ENCODE measurements around the gene CLTRN.
A peak's percentile ranks its signal among the peaks of the same experiment; 100 is the strongest.
"Not testable (repeated sequence)": the region's sequence is repeated elsewhere in the genome, so short reads cannot be mapped to it uniquely, and the experiment has no call there.

CLTRN gene, protein sequence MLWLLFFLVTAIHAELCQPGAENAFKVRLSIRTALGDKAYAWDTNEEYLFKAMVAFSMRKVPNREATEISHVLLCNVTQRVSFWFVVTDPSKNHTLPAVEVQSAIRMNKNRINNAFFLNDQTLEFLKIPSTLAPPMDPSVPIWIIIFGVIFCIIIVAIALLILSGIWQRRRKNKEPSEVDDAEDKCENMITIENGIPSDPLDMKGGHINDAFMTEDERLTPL

DNA sequence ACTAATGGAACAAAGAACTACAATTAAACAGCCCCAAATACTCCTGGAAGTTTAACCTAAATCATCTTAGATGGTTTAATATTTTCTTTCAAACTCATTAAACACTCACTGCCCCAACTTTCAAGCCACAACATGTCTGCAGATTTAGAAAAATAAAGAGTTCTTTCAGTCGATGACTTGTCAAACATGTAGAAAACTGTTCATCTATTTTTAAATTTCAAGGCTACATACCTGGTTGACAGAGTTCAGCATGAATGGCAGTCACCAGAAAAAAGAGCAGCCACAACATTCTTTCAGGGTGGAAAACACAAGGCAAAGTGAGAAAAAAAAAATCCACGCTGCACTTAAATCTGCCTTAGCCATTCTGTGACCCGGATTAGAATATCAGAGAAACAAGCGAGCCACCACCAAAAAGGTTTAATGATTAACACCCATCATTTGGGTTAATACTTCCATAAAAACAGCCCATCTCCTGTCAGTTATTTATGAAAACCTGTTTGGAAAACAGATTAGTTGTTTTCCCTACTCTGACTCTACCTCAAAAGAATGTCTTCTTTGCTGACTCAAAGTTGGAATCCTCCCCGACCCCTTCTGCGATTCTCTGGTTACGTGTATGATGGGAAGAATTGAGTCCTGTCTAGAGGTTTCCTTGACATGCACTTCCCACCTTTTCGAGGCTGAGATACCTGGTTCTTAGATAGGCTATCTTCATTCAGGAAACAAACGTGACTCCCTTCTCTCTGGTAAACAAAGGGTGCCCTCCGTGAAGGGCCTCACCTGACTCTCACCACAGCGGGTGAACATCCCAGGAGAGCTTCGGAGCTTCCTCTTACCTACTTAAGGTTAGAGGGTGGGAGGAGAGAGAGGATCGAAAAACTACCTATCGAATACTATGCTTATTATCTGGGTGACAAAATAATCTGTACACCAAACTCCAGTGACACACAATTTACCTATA lies at the start of gene CLTRN:
Gene CLTRN, minus strand, starts transcription at position 319 of the 958 bp plus-strand sequence. Its CDS starts 30 bp downstream, at position 289.
- no peak for DNase-seq

DNA sequence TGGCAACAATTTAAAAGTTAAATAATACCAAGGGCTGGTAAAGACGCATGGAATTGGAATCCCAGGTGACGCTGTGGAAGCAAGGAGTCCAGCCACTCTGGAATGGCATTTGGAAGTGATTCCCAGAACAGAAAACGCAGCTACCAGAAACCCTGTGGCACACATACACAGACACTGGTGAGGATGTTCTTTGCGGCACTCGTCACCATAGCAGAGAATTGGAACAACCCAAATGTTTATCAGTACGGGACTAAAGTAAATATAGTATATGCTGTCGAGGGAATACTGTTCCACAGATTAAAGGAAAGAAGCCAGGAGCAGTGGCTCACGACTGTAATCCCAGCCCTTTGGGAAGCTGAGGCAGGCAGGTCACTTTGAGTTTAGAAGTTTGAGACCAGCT lies 39.7 kb upstream of the CLTRN start:
- DNase-seq, result not testable (repeated sequence)

DNA sequence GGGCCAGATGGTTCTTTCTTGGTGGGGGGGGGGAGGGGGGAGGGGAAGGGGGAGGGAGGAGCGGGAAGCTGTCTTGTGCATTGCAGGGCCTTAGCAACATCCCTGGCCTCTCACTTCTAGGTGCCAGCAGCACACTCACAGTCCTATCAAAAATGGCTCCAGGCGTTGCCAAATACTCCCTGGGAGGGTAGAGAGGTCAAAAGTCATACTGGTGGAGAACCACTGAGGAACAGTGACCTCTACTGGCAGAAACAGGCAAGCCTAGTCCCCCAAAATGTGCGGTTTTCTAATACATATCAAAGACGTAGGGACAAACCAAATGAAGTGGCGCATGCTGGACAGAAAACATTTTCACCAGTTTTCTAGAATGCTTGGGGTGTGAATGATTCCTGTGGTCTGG lies 39.2 kb upstream of the CLTRN start:
- DNase-seq, result not testable (repeated sequence)

DNA sequence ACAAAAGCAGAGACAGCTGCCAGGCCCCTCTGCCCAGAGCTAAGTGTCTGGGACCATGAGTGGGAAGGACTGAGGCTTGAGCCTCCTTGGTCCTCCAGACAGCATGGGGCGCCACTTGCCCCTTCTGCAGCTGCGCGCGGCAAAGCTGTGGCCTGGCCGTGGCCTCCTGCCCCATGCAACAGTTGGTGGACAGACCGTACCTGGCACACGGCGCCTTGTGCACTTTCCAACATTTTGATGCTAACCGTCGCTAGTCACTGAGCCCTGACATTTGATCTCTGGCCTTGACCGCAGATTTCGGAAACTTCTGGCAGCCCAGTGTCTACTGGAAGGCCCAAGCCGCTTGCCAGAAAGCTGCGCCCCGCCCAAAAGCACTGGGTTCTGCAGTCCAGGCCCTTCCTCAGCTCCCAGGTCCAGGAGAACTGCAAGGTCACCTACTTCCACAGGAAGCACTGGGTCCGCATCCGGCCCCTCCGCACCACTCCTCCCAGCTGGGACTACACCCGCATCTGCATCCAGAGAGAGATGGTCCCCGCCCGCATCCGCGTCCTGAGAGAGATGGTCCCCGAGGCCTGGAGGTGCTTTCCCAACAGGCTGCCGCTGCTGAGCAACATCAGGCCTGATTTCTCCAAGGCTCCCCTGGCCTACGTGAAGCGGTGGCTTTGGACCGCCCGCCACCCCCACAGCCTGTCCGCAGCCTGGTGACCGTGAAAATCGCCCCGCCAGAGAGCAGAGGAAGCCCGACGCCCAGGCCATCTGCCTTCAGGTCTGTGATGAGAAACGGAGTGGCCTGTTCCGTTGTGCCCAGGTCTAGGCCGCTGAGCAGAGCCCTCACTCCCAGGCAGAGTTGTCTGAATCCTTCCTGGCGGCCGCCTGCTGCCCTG lies 38.1 kb upstream of the CLTRN start:
- DNase-seq, result no peak

DNA sequence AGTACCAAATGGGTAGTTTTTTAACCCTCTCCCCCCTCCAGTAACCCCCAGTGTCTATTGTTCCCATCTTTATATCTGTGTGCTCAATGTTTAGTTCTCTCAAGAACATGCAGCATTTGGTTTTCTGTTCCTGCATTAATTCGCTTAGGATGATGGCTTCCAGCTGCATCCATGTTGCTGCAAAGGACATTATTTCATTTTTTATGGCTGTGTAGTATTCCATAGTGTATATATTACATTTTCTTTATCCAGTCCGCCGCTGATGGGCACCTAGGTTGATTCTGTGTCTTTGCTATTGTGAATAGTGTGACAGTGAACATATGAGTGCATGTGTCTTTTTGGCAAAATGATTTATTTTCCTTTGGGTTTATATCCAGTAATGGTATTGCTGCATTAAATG lies 31.9 kb upstream of the CLTRN start:
- no peak for DNase-seq

DNA sequence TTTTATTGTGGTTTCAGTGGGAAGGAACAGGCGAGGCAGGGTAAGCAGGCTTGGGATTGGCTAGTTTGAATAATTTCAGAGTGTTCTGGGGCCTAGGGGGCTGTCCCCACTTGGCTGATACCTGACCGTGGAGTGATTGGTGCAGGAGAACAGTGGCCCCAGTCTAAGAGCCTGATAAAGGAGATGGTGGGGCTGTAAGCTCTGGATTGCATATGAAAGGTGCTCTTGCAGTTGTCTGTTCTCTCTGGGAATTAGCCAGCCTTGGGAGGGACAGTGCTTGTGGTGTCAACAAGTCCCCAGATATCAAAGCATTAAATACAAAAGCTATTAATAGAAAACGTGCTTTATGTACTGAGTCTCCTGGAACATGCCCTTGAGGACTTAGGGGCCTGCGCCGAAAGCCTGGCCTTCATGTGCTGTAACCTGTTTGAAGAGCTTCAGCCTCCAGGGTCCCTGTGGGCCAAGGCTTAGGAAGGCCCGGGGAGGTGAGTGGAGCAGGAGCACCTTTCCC lies 30.4 kb upstream of the CLTRN start:
- no peak for DNase-seq

DNA sequence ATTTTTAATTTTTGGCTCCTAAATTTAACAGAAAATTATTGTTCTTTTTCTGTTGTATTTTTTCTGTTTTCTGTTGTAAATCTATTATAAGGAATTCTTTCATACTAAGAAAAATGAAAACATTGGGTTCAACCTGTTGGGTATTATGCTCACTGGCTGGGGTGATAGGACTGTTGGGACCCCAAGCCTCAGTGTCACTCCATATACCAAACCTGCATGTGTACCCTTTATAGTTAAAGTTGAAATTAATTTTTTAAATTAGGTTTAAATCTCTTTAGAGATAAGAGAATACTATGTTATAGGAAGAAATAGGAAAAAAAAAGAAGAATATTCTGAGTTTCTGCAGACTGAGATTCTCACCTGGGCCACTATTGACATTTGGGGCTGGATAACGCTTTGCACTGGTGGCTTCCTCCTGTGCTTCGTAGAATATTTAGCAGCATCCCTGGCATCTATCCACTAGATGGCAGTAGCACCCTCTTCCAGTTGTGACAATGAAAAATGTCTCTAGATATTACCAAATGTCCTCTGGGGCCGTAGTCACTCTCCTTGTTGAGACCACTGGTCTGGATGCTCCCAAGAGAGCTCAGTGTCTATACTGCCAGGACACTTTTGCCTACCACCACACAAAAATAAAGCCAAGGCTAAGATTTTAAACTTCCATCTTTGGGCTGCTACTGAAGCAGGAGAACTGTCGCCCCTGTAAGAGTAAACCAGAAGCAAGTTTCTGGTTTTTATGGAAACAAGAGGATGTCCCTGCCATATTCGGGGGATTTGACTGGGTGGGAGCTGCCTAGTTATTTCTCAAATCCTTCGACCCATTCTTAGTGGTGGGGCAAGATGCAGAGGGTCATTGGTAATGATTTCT lies 22.4 kb upstream of the CLTRN start:
- peak; percentile 44 for DNase-seq

DNA sequence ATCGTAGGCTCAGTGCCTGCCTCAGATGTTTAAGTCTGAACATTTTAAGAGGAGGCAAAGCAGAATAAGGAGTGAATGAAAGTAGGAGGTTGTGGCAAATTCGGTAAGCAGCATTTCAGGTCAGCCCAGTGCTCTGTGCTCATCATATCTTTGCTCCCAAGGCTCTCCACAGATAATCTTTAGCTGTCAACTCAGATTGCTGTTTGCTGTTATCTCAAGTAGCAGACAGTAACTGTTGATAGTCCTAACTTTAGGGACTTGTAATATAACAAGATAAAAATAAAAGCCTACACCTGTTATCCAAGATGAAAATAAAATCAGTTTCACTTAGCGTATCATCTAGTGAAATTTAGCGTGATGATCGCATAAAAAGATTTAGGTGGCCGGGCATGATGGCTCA lies 18.6 kb upstream of the CLTRN start:
- no peak for DNase-seq

DNA sequence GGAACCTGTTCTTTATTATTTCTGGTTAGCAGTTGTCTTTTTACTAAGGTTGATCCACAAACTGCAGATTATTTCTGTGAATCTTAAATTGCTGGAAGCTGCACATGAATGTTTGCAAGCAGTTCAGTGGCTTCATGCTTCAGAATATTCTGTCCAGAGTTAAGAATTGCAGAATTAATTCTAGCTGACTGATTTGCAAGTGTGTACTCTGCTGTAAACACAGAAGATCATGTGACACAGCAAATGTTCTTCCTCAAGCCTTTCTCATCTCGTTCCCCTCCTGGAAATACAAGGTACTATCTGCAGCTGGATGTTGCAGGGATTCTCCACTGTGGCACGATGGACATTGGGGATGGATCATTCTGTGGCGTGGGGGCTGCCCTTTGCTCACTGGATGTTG lies 16.8 kb upstream of the CLTRN start:
- no peak for DNase-seq

DNA sequence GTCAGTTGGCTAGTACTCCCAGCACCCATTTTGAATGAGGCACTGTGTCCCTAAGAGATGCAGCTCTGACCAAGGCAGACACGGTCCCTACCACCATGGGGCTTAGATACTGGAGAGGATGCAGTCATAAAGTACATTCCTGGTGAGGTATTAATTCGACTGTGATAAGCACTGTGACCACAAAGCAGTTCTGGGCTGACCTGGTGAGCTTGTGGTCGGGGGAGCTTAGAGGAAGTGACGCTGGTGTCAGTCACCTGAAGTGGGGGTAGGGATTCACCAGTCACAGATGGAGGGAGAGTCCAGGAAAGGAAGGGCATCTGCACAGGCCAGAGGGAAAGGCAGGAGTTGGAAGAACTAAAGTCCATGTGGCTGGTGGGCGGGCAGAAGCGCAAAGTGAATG lies 15.8 kb upstream of the CLTRN start:
- DNase-seq, result no peak

DNA sequence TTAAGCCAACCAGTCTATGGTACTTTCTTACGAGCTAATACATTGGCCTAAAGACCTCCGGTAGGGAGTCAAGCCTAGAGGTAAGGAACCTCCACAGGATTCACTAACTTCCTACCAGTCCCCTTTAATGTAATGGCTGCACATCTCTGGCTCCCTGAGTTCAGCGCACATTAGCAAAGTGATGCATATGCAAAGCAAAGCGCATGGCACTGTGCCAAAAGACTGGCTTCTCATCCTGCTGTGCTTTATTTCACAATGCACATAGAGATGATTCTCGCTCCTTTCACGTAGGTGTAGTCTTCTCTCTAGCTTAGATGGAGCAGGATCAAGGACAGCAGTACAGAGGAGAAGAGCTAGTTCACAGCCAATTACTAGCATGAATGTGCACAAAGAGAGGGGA lies 14.6 kb upstream of the CLTRN start:
- DNase-seq, result no peak

DNA sequence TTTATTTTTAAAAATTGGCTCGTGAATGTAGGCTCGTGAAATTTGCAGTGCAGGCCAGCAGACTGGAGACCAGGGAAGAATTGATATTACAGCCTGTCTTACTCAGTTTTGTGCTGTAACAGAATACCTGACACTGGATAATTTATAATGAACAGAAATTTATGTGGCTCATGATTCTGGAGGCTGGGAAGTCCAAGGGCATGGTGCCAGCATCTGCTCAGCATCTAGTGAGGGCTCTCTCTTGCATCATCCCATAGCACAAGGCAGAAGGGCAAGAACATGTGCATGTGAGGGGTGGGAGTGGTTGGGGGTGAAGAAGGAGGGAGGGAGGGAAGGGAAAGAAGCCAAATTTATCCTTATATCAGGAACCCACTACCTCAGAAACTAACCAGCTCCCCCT lies 13.7 kb upstream of the CLTRN start:
- DNase-seq, result no peak

DNA sequence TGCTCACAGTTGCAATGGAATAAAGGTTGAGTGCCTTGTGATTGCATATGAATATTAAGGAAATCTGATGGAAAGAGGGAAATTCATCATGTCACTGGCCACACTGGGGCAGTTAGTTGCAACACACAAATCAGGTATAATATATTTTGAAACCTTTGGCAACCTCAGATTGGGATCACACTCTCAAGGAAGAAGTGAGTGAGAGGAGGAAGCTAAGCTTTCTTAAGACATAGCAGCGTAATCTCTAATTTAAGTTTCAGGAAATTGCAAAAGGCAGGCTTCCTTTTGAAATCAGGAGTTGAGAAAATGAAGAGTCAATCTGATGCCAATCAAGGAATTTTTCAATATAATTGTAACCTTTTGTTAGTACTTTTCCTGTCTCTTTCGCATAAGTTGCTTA lies 12.3 kb upstream of the CLTRN start:
- DNase-seq, result no peak

DNA sequence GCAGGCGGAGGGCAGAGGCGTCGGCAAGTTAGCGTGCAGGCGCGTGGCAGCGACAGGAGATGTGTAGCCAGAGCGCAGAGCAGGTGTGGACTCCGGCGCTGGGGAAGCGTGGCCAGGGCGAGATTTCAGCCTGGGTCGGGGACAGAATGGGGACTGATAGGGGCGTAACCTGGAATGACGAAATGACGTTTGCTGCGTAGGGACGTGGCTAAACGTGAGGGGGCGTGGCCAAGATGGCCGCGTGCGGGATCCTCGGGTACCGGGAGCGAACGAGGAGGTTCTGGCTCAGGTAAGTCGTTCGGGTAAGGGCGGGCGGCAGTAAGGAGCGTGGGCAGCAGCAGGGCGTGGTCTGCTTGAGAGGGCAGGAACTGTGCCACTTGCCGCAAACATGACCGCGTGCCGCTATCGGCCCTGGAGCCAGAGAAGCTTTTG lies 10.9 kb upstream of the CLTRN start:
- DNase-seq, result peak; percentile 85

DNA sequence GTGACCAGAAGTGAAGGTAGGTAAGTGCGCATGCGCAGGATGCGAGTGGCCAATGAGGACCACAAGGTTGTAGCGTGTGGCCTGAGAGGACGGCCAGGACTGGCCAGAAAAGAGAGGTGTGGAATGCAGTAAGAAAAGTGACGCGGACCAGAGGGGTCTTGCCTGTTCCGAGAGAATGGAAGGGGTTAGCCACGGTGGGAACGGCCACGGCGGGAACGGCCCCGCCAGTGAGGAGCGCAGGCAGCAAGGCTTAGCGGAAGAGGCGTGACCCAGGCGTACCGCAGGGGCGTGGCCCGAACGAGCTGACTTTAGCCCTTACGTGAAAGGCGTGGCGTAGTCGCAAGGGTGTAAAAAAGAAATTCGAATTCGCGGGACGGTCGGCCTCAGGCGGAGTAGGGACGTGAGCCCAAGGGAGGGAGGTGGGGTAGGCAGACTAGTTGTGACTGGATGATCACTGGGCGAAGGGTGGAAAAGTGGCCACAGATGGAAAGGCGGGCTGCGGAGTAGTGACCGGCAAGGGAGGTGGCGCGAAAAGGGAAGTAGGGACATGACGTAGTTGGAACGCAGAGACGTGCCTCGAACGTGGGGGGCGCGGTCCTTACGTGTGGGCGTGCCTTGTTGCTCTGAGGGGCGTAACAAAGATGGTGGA lies 10.4 kb upstream of the CLTRN start:
- peak; percentile 90 for DNase-seq

DNA sequence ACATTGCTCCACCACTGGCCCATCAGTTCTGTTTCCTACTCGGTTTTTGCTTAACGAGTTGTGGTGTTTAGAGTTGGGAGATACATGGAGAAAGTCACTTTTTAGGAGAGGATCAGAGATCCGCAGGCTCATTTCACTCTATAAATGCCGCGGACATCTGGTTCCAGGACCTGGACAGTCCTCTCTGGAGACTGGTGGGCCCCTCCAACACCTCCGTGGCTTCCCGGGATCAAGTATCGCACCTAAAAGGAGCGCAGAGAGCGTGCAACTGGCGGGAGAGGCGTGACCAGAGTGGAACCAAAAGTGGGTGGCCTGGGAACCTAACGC lies 9.9 kb upstream of the CLTRN start:
- no peak for DNase-seq

DNA sequence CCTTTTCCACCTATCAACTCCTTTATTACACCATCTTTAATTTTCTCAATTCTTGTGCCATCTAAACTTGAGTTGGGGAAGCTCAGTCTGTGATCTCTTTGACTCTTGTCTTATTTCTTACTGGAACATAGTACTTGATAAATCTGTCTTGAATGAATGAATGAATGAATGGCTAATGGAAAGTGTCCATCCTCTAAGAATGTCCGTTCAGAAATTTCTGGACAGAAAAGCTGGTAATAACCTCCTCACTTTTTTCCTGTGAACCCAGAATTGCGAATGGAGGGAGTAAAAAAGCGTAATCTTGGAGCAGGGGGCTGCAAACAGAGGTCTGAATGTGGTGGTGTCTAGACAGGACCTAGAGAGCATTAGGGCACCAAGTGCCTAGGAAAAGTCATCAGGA lies 9.4 kb upstream of the CLTRN start:
- no peak for DNase-seq

DNA sequence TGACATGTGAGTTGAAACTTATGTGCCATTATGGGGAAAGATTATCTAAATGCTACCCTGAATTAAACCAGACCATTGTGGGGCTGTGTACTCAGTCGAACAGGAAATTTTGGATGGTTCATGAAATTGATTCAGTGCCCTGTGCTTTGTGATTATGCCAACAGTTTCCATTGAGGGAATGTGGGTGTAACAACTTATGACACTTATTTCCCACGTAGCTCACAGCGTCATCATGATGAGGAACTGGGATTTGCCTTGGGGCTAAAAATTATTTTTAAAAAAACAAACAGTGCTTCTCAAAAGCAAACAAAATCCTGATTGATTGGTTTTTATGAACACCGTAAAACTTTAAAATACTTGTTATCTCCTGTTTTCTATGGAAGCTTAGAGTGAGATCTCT lies 8.3 kb upstream of the CLTRN start:
- no peak for DNase-seq

DNA sequence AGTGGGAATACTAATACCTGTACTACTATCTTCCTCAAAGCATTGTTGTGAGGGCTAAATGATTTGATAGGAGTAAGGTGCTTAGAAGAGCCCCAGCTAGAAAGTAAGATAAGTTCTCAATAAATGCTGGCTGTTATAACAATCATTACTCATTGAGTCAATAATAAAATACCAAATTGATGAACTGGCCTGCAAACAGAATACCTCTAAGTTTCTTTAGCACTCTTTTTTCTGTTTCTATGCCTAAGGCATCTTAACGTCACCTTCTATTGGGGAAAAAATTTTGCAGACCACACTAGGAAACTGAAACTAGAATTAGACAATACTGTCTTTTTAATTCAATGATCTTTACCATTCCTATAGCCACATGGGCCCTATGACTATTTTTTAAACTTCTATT lies 1.2 kb downstream of the CLTRN start:
- DNase-seq, result no peak

DNA sequence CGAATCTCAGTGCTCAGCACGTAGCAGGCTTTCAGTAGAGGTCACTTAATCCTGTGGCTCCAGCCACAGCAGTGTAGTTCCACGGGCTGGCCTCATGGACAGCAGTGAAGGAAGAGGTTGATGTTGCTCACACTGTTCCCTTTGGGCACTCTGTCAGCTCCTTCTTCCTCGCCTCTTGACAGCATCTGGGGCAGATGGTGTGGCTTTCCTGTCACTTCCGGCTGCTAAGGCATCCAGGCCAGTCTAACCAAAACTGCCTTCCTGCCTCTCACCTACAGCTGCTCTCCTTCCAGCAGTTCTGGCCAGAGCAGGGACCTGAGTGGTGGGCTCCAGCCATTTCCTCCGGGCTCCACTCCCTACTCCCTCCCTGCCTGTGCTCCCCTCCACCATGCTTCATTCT lies 9.8 kb downstream of the CLTRN start:
- DNase-seq, result not testable (repeated sequence)

DNA sequence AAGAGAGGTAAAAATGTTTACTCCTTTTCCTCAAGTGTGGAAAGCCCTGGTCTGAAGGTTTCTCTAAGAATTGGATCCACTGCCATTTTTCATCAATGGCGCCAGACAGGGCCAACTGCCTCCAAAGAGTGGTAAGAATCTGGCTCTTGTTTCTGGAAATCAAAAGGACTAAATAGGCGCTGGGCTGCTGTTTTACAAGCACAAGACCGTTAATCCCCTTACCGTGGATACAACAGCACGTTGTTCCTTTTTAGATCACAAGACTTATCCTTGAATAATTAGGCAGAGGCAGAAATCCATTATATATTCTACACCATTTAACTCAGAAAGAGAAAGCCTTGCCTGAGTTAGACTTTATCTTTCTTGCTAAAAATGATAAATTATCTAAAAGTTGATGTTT lies 10.6 kb downstream of the CLTRN start:
- no peak for DNase-seq

DNA sequence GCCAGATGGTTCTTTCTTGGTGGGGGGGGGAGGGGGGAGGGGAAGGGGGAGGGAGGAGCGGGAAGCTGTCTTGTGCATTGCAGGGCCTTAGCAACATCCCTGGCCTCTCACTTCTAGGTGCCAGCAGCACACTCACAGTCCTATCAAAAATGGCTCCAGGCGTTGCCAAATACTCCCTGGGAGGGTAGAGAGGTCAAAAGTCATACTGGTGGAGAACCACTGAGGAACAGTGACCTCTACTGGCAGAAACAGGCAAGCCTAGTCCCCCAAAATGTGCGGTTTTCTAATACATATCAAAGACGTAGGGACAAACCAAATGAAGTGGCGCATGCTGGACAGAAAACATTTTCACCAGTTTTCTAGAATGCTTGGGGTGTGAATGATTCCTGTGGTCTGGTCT lies 17.1 kb downstream of the CLTRN start:
- DNase-seq, result not testable (repeated sequence)

Data from activated naive CD4-positive, alpha-beta T cell treated with Interleukin-2 at 50 U/mL for 16 hours (primary cell).